Uterus (tissue), 2 donors: ENCODE measurements around the gene SLC44A3.

Experiments used
- CTCF ChIP-seq, 4 experiments: fragments of 200-600 bp in 2 of 4; fragments of 450-650 bp in 2 of 4; sonication (generic) in 2 of 4; IDR thresholded peaks; one replicate each; pipeline ENCODE4 v1.5.1; 2016 to 2019; ENCODE audit warnings: antibody characterized with exemption in 4 of 4, mild to moderate bottlenecking in 2 of 4, moderate library complexity in 1 of 4
- POLR2A ChIP-seq, 2 donors: fragments of 450-650 bp; IDR thresholded peaks; one replicate each; pipeline ENCODE4 v1.6.1; 2016; ENCODE audit warnings: antibody characterized with exemption in 2 of 2, mild to moderate bottlenecking in 1 of 2, moderate library complexity in 1 of 2

- TF ChIP-seq POLR2A (IDR thresholded peaks at IDR 0.05) (no peak), CTCF (IDR thresholded peaks at IDR 0.05) (no peak)
Measured at GRCh38 chr1:94823116-94823515, 3.0 kb downstream of the SLC44A3 start.
